Right lobe of liver (tissue), 4 donors: ENCODE results near the gene UGT3A2.

Experiments used
- POLR2A ChIP-seq: fragments of 450-650 bp; IDR thresholded peaks from one replicate; pipeline ENCODE4 v1.6.1; 2017; ENCODE audit warnings: antibody characterized with exemption, mild to moderate bottlenecking
- TF ChIP-seq, protein P1 (sequence below), 4 donors: fragments of 200-600 bp in 3 of 4; fragments of 450-650 bp in 1 of 4; IDR thresholded peaks; one replicate each; pipeline versions ENCODE4 v1.5.1 to v1.8.0; 2016 to 2022; ENCODE audit warnings: antibody characterized with exemption in 4 of 4, mild to moderate bottlenecking in 2 of 4
- donor health status: DM: no; HTN: no; CAD: no.
- donor health status: DM: no; HTN: no; CAD: no.
- donor health status: DM: no; HTN: yes; CAD: no.

DNA sequence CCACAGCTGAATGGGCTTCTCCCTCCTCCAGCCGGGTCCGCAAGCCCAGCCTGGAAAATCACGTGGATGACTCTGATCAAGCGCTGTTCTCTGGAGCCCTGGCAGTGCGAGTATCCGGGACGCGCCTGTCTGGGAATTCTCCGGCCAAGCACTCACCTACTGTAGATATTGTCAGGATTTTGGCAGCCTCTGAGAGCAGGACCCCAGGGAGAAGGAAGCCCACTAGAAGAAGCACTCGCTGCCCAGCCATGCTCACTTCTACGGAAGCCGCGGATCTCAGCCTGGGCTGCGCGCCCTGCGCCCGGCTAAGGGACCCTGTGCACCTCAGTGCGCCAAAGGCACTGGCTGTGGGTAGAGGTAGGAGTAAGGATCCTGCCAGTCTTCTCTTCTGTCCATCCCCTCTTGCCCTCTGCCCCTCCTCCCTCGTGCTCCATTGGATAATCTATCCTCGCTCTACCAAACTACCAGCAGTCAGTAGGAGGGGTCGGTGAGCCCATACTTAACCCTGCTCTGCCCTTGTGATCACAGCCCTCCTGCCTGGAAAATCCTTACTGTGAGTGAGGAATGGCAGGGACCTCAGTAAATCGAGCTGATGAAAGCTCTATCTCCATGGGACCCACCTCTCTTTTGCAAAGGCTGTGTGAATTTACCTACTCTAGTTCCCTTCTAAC is at the start of gene UGT3A2:
- TF ChIP-seq, protein P1, sequence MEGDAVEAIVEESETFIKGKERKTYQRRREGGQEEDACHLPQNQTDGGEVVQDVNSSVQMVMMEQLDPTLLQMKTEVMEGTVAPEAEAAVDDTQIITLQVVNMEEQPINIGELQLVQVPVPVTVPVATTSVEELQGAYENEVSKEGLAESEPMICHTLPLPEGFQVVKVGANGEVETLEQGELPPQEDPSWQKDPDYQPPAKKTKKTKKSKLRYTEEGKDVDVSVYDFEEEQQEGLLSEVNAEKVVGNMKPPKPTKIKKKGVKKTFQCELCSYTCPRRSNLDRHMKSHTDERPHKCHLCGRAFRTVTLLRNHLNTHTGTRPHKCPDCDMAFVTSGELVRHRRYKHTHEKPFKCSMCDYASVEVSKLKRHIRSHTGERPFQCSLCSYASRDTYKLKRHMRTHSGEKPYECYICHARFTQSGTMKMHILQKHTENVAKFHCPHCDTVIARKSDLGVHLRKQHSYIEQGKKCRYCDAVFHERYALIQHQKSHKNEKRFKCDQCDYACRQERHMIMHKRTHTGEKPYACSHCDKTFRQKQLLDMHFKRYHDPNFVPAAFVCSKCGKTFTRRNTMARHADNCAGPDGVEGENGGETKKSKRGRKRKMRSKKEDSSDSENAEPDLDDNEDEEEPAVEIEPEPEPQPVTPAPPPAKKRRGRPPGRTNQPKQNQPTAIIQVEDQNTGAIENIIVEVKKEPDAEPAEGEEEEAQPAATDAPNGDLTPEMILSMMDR (IDR thresholded peaks at IDR 0.05) = no peak
- no peak for TF ChIP-seq POLR2A
